ENCODE measurements around the gene LAMTOR3. TPM values are rescaled to one million over a fixed set of nuclear protein-coding genes. Genes with fewer than 3 reads are reported as not detected.

The LAMTOR3 gene
- total RNA-seq, 1 donor from 2014 or later: 96.7 TPM

DNA sequence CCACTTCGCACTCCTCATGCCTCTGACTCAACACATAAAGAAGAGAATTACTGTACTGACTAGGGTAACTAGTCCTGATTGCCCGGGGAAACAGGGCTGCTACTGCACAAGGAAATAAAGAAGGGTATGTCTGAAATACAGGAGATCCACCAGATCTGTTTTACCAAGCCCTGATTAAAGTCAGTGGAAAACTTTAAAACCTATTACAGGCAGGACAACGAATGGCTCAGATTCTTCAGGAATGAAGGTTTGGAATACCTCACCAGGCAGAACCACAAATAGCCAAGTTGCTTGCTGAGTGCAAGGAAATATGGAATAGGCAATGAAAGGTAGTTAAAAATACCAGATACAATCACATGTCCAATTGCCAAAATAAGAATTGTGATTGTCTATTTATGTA is 17.3 kb downstream of the LAMTOR3 start:
- Histone ChIP-seq H4K20me1 (ENCODE audit: low read depth) (no peaks in the 10 kb centered on the region), H3K4me3 (no peak overlapping the region), H3K36me3 (no peaks in the 10 kb centered on the region), H3K9ac (no peak overlapping the region), H3K4me1 (no peaks in the 10 kb centered on the region), H2AFZ (replicated peaks) (no peak overlapping the region), H3K79me2 (ENCODE audit: low read depth) (no peaks in the 10 kb centered on the region), H3K4me2 (no peak overlapping the region), H3F3A (ENCODE audit: low read depth) (no peaks in the 10 kb centered on the region), H3K27ac (no peak overlapping the region), H3K9me3 (ENCODE audit: low read depth) (no peaks in the 10 kb centered on the region), H3K27me3 (no peaks in the 10 kb centered on the region)
- DNase-seq (ENCODE audit: low spot score): no peak
- Mint-ChIP-seq H3K27me3 (ENCODE audit: insufficient read depth, low read depth) (no peaks in the 10 kb centered on the region), H3K4me1 (no peaks in the 10 kb centered on the region), H3K36me3 (peaks cover 3% of the 10 kb centered on the region), H3K4me3 (no peak overlapping the region), H3K27ac (no peak overlapping the region), H3K9me3 (no peaks in the 10 kb centered on the region)
- TF ChIP-seq EZH2 (IDR thresholded peaks at IDR 0.05) (no peak), EZH2phosphoT487 (IDR thresholded peaks at IDR 0.05) (no peak)
- TF ChIP-seq, protein P1, sequence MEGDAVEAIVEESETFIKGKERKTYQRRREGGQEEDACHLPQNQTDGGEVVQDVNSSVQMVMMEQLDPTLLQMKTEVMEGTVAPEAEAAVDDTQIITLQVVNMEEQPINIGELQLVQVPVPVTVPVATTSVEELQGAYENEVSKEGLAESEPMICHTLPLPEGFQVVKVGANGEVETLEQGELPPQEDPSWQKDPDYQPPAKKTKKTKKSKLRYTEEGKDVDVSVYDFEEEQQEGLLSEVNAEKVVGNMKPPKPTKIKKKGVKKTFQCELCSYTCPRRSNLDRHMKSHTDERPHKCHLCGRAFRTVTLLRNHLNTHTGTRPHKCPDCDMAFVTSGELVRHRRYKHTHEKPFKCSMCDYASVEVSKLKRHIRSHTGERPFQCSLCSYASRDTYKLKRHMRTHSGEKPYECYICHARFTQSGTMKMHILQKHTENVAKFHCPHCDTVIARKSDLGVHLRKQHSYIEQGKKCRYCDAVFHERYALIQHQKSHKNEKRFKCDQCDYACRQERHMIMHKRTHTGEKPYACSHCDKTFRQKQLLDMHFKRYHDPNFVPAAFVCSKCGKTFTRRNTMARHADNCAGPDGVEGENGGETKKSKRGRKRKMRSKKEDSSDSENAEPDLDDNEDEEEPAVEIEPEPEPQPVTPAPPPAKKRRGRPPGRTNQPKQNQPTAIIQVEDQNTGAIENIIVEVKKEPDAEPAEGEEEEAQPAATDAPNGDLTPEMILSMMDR (IDR thresholded peaks at IDR 0.05): no peak

- TF ChIP-seq EZH2 (IDR thresholded peaks at IDR 0.05) (no peak), EZH2phosphoT487 (IDR thresholded peaks at IDR 0.05) (no peak)
- TF ChIP-seq, protein P1 (IDR thresholded peaks at IDR 0.05): no peak
- Histone ChIP-seq H3F3A (ENCODE audit: low read depth) (no peaks in the 10 kb centered on the region), H3K9me3 (ENCODE audit: low read depth) (no peaks in the 10 kb centered on the region), H3K4me1 (no peaks in the 10 kb centered on the region), H3K4me2 (no peak overlapping the region), H4K20me1 (ENCODE audit: low read depth) (no peaks in the 10 kb centered on the region), H3K79me2 (ENCODE audit: low read depth) (no peaks in the 10 kb centered on the region), H3K4me3 (no peak overlapping the region), H3K27ac (no peak overlapping the region), H2AFZ (replicated peaks) (no peak overlapping the region), H3K9ac (no peak overlapping the region), H3K27me3 (no peaks in the 10 kb centered on the region), H3K36me3 (no peaks in the 10 kb centered on the region)
- no peaks in the 10 kb centered on the region for H3K9me3 Mint-ChIP-seq
- DNase-seq (ENCODE audit: low spot score): no peak
- H3K27ac Mint-ChIP-seq: no peak overlapping the region
- no peaks in the 10 kb centered on the region for H3K27me3 Mint-ChIP-seq (ENCODE audit: insufficient read depth, low read depth)
- no peaks in the 10 kb centered on the region for H3K4me1 Mint-ChIP-seq
- no peak overlapping the region for H3K4me3 Mint-ChIP-seq
- no peaks in the 10 kb centered on the region for H3K36me3 Mint-ChIP-seq
These were observed 19.2 kb downstream of the LAMTOR3 start for GRCh38 chr4:99875071-99875470.

- Histone ChIP-seq H3K36me3 (no peaks in the 10 kb centered on the region), H3K9me3 (ENCODE audit: low read depth) (no peaks in the 10 kb centered on the region), H3K4me2 (no peak overlapping the region), H3F3A (ENCODE audit: low read depth) (no peaks in the 10 kb centered on the region), H3K4me3 (no peak overlapping the region), H3K4me1 (no peaks in the 10 kb centered on the region), H3K9ac (no peak overlapping the region), H3K79me2 (ENCODE audit: low read depth) (no peaks in the 10 kb centered on the region), H4K20me1 (ENCODE audit: low read depth) (no peaks in the 10 kb centered on the region), H3K27ac (no peak overlapping the region), H3K27me3 (no peaks in the 10 kb centered on the region), H2AFZ (replicated peaks) (no peak overlapping the region)
- H3K4me3 Mint-ChIP-seq: no peak overlapping the region
- peaks cover 8% of the 10 kb centered on the region for H3K4me1 Mint-ChIP-seq
- H3K27me3 Mint-ChIP-seq (ENCODE audit: insufficient read depth, low read depth): no peaks in the 10 kb centered on the region
- DNase-seq (ENCODE audit: low spot score): no peak
- H3K36me3 Mint-ChIP-seq: no peaks in the 10 kb centered on the region
- TF ChIP-seq EZH2phosphoT487 (IDR thresholded peaks at IDR 0.05): no peak
- TF ChIP-seq, protein P1 (IDR thresholded peaks at IDR 0.05): no peak
- TF ChIP-seq EZH2 (IDR thresholded peaks at IDR 0.05): no peak
- no peak overlapping the region for H3K27ac Mint-ChIP-seq
- H3K9me3 Mint-ChIP-seq: no peaks in the 10 kb centered on the region
These were observed 21.7 kb downstream of the LAMTOR3 start for GRCh38 chr4:99872570-99872969.

All from neural progenitor cell (in vitro differentiated cells).